HG03095 (cell line): ENCODE data around the gene ZNF835.

Experiments used
- ATAC-seq: cut with Tn5 transposase; IDR thresholded peaks from one replicate; pipeline ENCODE4 v1.9.1; 2021; ENCODE audit warnings: moderate library complexity; ENCODE audit not compliant: unreplicated experiment

Gene ZNF835

DNA sequence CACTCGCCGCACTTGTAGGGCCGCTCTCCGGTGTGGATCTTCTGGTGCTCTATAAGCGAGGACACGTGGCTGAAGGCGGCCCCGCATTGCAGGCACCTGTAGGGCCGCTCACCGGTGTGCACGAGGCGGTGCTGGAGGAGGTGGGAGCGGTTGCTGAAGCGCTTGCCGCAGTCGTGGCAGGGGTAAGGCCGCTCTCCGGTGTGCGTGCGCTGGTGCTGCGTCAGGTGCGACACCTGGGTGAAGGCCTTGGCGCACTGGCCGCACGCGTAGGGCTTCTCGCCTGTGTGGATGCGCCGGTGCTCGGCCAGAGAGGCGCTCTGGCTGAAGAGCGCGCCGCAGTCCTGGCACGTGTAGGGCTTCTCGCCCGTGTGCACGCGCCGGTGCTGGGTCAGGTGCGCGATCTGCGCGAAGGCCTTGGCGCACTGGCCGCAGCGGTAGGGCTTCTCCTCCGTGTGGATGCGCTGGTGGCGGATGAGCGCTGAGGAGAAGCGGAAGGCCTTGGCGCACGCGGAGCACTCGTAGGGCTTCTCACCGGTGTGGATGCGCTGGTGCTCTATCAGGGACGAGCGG lies 7.5 kb downstream of the ZNF835 start:
- ATAC-seq: no peak

DNA sequence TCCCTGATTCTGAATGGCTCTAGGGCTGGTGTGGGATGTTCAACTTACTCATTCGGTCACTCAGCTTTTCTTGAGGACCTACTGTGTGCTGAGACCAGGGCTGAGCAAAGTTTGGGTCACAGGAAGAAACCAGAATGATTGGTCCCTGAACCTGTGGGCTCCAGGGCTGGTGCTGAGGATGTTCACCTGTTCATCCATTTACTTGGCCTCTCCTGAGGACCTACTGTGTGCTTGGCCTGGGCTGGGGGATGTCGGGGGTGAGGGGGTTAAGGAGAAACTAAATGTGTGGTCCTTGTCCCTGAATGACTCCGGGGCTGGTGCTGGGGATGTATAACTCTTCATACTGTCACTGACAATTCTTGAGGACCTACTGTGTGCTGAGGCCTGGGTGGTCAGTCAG lies 10.3 kb downstream of the ZNF835 start:
- no peak for ATAC-seq

DNA sequence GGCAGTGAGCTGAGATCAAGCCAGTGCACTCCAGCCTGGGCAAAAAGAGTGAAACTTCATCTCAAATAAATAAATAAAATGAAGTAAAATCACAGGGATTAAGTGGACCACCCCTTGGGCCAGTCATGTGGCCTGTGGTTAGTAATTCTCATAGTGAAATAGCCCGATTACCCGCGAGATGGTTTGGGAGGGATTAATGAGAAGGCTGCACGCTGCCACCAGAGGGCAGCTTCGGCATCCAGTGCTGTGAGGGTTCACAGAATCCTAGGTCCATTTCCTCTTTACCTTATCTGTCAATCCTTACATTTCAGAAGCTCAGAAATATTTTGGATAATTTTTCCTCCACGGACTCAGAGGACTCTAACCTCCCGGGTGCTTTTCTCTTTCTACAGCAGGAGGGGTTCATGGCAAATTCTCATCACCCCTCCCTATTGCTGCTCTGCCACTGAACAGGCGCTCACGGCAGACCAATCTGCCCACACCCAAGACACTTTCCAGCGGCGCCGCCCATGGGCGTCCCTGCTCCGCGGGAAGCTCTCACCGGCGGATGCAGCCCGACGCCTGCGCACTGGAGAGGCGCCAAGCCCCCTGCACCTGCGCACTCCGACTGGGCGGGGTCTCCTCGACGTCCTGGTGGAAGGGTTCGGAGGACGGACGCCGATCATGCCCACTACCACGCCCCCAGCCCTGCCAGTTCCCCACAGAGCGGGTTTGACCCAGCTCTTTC lies 11.0 kb downstream of the ZNF835 start:
- ATAC-seq: no peak

DNA sequence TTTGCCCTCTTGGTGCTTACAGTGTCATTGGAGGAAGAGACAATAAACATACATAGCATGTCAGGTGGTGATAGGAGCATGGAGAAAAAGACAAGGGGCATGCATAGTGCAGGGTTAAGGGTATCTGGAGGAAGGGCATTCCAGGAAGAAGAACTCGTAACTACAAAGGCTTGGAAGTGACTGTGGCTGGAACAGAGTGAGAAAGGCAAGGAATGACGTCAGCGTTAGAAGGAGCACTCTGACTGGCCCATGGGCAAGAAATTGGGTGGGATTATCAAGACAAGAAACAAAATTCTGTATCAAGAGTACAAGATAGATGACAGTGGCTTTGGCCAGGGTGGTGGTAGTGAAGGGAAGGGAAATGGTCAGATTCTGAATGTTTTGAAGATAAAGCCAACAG lies 17.4 kb downstream of the ZNF835 start:
- no peak for ATAC-seq

DNA sequence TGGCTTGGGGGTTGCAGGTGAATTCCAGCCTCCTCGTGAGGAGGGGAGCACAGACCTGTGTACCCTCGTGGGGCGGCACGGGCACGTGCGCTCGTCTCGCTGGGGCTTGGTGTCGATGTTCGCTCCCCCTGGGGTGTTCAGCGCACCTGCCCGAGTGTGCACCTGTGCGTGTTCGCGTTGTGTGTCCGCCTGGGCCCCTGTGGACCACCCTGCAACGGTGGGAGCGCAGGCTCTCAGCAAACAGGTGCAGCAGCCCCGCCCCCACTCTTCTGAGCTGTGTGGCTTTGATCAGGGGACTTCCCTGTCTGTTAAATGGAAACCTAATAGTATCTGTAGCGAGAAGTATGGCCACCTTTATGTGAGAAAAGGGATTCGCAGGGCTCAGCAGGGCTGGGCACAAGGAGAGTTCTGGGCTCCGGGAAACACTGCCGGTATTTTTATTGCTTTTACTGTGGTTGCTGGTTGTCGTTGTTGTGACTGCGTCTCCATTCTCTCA lies 28.0 kb downstream of the ZNF835 start:
- no peak for ATAC-seq

DNA sequence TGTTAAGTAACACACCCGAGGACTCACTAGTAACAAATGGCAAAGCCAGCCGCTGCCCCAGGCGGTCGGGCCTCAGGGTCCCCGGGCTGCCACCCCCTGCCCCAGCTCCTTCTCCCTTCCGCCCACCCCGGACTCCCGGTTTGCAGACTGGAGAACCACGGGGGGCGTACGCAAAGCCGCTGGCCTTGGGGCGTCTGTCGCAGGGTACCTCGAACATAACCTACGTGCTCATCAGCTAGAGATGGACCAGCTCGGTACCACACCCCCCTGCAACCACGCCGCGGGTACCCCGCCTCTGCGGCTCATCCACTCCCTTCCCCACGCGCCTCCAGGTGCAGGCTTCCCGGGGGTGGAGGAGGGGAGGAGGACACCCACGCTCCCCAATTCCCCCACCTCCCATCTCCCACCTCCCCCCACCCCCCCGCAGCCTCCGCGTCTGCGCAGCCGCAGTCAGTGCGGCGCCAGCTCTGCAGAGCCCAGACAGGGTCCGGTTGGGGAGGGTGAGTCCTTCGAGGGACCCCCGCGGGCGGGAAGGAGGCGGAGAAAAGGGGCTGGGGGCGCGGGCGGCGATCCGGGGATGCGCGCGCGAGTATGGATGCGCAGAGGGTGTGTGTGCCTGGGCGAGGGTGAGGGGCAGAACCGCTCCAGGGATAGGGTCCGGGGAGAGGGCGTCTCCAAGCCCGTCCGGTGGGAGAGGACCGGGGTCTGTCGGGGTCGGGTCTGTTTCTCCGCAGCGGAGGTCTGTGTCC lies 28.7 kb downstream of the ZNF835 start, which contains the start of gene SMIM17:
Gene SMIM17, plus strand, starts transcription at position 449 of the 749 bp plus-strand sequence. CDS start 2,509 bp downstream, outside the sequence.
- no peak for ATAC-seq

DNA sequence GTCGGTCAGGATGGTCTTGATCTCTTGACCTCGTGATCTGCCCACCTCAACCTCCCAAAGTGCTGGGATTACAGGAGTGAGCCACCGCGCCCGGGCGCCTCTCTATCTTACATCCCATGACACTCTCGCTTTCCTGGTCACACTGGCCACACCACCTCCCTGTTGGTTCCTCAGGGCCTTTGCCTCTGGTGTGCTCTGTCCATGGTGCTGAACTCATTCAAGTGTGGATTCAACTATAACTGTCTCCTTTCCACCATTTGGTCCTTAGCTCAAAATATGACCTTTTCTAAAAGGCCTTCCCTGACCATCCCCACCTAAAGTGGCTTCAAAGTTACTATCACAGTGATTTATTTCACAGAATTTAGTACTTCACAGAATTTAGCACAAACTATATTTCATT lies 32.3 kb downstream of the ZNF835 start:
- ATAC-seq: no peak

DNA sequence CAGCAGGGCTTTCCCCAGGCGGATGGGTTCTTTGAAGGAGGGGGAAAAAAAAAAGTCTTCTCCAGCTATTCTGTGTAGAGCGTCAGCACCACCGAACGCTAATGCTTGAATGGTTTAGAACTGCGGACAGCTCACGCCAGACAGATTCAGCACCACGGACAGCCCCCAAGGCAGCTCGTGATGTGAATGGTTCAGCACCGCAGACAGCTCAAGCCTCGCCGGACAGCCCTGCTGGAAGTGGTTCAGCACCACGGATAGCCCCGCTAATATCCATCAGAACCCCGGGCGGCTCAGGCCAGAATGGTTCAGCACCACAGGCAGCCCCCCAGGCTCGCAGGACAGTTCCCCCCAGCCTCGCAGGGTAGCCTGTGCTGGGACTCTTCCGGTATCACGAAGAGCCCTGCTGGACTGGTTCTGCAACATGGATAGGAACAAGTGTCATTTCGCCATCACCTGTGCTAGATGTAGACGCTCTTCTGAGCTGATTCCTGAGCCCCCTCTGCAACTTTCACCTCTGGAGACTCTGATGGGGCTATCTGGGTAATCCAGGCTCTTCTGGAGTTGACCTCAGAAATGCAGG lies 33.5 kb downstream of the ZNF835 start:
- ATAC-seq: no peak

DNA sequence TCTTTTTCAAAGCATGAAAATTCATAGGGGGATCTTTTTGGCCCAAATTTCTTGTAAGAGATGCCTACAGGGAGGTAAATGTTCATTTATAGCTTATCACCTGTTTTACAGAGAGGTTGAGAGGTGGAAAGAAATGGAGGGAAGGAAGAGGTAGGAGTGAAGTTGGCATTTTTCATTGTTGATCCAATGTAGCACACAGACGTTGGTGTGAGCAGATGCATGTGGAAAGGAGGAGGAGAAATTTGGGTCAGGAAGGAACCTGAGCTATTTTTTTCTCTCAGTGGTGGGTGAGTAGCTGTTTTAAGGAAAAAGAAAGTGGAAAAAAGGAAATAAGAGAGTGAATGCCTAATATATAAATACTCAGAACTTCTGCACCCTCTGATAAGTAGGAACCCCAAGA lies 38.5 kb downstream of the ZNF835 start:
- ATAC-seq: no peak

DNA sequence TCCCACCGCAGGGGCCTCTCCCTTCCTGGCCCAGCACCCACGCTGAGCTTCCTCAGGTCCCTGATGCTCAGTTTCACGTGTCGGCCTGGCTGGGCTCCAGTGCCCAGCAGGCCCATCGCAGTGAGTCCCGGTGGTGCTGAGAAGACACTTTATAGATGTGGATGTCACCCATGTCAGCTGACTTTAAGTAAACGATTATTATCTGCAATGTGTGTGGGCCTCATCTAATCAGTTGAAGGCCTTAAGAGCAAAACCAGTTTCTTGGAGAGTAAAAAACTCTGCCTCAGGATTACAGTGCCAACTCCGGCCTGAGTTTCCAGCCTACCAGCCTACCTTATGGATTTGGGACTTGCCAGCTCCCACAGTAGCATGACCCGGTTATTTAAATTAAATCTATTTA lies 45.8 kb downstream of the ZNF835 start:
- ATAC-seq: no peak

DNA sequence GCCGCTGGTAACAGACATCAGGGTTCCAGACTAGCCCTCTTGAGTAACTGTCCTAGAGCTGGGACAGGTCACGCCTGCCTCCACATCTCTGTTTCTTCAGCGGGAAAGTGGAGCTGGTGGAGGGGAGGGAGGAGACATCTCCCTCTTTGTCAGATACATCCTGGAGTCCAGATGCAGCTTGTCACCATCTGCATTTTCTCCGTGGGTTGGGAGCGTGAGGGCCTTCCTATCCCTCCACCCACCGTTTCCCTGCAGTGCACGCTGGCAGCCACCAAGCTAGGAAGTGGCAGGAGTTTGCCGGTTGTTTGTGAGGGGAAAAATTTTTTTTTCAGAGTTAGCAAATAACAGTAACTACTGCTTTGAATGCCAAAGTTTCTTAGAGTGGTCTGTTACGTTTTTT lies 48.6 kb downstream of the ZNF835 start:
- ATAC-seq: no peak

DNA sequence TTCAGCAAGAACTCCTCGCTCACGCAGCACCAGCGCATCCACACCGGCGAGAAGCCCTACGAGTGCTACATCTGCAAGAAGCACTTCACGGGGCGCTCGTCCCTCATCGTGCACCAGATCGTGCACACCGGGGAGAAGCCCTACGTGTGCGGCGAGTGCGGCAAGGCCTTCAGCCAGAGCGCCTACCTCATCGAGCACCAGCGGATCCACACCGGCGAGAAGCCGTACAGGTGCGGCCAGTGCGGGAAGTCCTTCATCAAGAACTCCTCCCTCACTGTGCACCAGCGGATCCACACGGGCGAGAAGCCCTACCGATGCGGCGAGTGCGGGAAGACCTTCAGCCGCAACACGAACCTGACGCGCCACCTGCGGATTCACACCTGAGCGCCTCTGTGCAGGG lies 49.2 kb downstream of the ZNF835 start:
- no peak for ATAC-seq

DNA sequence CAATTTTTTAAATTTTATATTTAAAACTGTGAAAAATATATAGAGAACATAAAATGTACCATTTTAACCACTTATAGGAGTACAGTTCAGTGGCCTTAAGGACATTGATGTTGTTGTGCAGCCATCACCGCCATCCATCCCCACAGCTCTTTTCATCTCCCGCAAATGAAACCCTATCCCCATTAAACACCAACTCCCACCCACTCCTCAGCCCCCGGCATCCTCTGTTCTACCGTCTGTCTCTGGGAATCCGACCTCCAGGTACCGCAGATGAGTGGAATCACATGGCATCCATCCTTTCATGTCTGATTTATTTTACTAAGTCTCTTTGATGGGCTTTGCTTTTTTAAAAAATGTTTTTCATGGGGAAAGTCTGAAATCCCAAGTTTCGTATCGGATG lies 52.4 kb downstream of the ZNF835 start:
- no peak for ATAC-seq

DNA sequence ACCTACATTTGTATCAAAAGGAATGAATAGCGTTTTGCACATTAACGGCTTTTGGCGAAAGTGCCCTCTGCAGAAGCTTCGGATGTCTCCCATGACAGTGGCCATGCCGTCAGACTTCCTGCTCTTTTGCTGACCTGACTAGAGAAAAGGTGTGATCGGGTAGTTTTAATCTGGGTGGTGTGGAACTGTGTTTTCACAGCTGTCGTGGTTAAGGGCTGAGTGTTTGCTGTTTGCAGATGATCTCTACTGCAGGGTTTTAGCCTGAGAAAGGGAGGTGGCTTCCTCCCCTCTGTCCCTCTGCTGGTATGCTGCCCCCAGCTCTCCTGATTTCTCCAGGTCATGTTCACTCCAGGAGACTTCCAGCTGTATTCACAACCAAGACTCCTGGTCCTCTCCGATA lies 54.0 kb downstream of the ZNF835 start:
- no peak for ATAC-seq

DNA sequence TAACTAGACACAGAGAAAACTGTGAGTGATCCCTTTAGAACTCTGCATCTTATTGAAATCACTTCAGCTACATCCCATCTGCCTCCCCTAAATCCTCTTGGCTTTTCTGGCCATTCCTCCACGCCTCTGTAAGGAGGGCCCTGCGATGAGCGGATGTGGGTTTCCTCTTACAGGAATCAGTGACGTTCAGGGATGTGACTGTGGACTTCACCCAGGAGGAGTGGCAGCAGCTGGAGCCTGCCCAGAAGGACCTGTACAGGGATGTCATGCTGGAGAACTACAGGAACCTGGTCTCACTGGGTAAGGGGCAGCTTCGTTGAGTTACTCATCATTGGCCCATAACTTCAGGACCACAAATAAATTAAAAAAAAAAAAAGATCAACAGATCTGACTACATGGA lies 57.9 kb downstream of the ZNF835 start:
- no peak for ATAC-seq

DNA sequence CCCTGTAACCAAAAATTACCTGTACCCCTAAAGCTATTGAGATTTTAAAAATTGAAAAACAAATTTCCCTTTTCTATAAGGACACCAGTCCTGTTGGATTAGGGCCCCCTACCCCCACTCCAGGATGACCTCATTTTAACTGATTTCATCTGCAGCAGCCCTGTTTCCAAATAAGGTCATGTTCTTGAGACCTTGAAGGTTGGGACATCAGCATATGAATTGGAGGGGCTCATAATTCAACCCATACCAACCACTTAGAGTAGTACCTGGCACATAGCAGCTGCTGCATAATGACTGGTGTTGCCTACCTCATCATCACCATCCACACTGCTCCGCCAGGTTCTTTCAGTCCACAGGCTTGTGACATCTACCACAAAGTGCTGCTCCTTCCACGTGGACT lies 58.8 kb downstream of the ZNF835 start:
- no peak for ATAC-seq
